NOMO-1 treated with DMSO at 0.1 percent for 48 hours (cell line): Measurements from ENCODE around the gene LSM3.
A peak's percentile ranks its signal among the peaks of the same experiment; 100 is the strongest.

ENCODE experiments used
- DNase-seq: peaks from one replicate; lab custom pipeline; 2025; ENCODE audit not compliant: unreplicated experiment; lab: John Stamatoyannopoulos, UW

Gene LSM3

DNA sequence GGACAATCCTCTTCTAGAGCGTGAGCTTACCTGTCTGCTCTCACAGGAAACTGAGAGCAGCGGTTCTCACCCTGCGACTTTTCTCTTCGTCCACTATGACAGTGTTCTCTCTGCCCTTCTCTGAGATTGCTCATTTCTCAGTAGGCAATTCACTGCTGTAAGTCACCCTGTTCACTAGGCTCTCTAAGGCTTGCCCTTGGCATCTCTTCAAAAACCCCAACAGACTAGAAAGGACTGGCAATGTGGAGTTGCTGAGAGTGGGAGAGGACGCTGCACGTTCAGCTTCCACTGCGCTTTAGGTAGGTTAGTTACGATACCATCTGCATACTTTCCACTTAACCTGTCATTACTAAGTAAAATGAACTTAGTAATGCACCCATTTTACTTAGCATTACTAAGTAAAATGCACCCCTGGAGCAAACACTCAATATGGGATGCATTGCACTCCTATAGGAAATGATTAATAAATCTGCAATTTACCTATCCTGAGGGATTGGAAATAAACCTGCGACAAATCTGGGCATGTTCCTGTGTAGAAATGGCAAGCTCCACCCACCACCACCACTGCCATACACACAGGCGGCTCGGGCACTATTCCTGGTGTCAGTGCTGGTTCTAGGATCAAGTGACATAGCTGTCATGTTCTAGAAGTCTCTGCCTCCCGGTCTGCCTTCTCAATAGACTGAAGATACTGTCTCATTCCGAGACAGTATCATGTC is 21.6 kb upstream of the LSM3 start:
- DNase-seq: no peak

DNA sequence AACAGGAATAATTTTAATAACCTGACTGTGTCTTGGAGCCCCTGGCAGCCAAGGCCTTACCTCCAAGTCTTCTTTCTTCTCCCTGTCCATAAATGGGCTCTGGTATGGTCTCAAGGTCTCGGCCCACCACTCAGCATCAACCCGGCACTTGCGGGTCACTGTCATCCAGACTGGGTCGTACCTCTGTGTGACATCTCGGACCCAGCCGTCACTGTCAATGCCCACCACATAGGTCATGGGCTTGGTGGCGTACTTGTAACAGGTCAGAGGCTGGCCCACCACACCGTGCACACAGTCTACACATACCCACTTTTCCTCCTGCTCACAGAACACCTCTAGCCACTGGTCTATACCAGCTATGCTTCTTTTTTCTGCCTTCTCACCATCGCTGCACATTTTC is 20.7 kb upstream of the LSM3 start:
- no peak for DNase-seq

GRCh38 chr3:14158370-14158769 is 20.2 kb upstream of the LSM3 start:
- no peak for DNase-seq

GRCh38 chr3:14159426-14159825 is 19.2 kb upstream of the LSM3 start:
- no peak for DNase-seq

- DNase-seq: no peak
These were observed 17.3 kb upstream of the LSM3 start for GRCh38 chr3:14161282-14161681.

DNA sequence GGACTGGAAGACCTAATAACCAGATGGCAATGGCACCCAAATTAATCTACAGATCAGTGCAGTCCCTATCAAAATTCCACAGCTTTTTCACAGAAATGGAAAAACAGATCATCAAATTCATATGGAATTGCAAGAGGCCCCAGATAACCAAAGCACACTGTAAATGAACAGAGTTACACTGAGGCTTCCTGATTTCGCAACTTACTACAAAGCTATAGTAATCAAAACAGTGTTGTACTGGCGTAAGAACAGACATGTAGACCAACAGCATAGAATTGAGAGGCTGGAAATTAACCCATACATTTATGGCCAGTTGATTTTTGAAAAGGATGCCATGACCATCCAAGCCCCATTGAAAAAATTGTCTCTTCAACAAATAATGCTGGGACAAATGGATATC is 16.4 kb upstream of the LSM3 start:
- DNase-seq: peak; percentile 3

DNA sequence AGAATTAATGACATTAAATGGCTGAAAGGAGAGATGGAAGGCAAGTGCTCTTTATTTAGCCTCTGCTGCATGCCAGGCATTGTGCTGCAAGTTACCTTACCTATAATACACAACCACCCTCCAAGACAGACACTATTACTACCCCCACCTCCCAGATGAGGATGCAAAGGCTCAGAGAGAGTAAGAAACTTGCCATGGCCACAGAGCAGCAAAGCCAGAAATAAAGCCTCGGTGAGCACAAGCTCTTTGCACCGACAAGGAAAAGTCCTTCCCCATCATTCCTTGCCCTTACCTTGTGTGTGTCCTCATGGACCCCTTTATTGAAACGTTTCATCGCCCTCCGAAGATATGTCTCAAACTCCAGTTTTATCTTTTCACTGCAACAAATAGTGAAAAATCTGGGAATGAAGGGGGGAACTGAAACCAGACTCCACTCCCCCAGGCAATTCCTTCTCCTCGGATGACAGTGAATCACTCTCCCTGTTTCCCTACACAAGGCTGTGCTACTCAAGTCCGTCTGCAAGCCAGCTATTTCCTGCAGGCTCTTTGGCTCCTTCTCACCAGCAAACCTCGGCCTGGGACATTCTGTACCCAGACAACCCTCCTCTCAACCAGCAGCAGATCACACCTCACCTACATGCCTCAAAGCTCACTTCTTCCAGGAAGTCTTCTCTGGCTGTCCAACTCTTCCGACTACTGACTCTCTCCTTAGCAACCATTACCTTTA is 11.6 kb upstream of the LSM3 start:
- no peak for DNase-seq

DNA sequence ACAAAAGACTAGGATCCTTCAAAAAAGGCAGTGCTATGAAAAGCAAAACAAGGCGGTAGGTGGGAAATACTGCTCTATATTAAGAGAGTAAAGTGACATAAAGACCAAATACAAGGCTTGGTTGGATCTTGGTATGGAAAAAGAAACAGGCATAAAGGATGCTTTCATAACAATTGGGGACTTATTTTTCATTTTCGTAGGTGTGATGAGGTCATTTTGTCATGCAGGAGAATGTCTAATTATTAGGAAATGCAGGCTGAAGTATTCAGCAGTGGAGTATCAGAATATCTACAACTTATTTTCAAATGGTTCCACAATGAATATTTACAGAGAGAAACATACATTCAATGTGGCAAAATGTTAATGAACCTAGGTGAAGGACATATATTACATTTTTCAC is 9.2 kb upstream of the LSM3 start:
- DNase-seq: no peak

DNA sequence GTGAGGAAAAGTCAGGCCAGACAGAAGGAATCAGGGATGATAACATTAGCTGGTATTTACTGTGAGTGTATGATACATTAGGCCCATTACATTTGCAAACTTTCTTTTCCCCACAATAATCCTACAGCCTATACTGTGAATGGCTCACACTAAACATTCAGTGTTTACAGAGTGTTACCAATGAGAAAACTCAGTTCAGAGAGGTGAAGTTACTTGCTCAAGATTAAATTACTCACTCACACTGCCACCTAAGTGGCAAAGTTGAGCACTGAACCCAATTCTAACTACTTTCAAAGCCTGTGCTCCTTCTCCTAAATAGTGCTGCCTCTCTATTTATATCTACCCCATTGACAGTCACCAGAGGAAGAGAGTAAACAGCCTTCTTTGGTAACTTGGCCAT is 8.7 kb upstream of the LSM3 start:
- no peak for DNase-seq

- no peak for DNase-seq
These were observed 8.0 kb upstream of the LSM3 start for GRCh38 chr3:14170531-14171159.

- DNase-seq: no peak
These were observed 6.1 kb upstream of the LSM3 start for GRCh38 chr3:14172496-14172895.

DNA sequence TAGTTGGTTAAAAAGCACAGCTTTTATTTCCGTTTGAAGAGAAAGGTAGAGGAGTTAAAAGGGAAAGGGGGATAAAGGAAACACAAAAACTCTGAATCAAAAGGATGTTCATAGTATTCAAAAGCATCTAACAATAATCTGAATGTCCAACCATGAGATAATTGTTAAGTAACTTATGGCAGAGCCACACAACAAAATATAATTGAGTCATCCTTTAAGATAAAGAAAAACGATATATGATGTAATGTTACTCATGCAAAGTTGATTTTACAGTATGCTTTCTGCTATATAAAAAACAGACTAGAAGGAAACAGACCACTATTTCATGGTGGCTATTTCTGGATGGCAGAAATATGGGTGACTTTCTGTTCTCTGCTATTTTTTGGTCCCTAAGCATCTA is 4.1 kb upstream of the LSM3 start:
- DNase-seq: no peak

DNA sequence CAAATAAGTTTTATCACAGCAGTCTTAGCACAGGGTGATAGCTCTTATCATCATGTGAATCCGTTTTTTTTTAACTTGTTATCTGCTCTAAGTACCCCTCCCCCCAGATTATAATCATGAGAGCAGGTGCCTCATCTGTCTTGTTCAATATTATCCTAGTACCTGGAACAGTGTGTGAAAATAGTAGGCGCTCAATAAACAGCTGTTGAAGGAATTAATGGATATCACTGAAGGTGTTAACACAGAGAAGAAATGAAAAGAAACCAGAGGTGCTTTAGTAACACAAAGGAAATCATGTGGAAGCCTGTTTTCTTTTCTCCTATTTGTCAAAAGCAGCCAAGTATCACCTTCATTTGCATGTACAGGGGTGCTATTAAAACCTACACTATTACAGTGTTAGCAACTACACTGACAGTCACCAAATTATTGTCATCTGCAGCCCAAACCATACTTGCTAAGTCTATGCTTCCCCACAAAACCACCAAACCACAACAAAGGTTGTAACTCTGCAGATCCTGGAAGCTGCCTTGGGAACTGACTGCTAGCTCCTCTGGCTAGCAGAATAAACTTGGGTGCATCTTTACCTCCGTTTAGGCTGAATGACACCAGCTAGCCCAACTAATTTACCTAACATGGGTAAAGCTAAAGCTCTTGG is 3.1 kb upstream of the LSM3 start:
- DNase-seq: peak; percentile 50

DNA sequence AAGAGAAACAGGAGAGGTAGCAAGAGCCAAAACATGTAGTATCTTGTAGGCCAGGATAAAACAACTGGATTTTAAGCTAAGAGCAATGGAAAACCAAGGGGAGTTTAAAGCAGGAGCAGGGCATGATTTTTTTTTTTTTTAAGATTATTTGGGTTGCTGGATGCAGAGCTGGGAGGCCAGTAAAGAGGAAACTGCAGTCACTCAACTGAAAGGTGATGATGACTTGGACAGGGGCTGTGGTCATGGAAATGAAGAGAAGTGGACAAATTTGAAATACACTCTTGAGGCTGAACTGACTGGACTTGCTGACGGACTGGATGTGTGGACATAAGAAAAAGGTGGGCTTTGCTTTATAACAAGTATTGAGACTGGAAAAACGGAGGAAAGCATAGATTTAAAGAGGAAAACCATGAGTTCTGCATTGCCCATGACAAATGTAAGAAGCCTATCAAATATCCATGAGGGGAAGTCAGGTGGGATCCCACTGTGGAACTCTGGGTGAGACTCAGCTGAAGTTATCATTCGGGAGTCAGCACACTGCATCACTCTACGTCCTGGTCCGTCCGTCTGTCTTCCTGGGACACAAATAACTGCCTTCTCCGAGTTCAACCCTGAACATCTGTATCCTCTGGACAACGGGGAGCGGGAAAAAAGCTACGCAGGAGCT is 904 bp upstream of the LSM3 start:
- peak; percentile 30 for DNase-seq

GRCh38 chr3:14179114-14179465 is 473 bp downstream of the LSM3 start:
- DNase-seq: no peak

DNA sequence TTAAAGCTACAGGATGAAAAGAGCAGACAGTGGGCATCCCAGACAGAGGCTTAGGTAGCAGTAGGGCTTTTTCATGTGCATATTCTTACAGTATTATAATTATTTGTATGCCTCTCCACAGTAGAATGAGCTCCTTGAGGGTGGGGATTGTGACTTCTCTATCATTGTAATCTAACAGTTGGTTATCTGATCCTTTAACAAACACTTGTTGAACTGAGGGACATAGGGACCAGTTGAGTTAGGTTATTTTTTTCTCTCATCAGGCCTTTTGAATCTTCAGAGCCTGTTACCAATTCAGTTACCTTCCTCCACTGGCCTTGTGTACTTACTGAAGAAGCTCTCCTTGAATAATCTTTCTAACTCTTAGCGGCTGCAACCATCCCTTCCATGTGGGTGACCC is 1.2 kb downstream of the LSM3 start:
- no peak for DNase-seq

DNA sequence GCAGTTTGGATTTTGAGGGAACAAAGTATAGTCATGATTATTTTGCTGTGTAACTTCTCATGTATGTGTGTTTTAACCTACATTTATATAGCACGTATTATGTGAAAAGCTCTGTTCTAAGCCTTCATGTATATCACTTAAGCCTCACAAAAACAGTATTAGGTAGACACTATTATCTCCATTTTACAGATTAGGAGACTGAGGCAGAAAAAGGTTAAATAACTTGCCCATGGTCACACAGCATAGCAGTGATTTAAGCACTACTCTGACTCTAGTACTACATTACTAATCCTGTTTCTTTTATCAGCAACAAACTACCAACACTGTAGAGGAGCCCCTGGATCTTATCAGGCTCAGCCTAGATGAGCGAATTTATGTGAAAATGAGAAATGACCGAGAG is 2.6 kb downstream of the LSM3 start:
- DNase-seq: no peak

- no peak for DNase-seq
These were observed 4.5 kb downstream of the LSM3 start for GRCh38 chr3:14183015-14183577.

DNA sequence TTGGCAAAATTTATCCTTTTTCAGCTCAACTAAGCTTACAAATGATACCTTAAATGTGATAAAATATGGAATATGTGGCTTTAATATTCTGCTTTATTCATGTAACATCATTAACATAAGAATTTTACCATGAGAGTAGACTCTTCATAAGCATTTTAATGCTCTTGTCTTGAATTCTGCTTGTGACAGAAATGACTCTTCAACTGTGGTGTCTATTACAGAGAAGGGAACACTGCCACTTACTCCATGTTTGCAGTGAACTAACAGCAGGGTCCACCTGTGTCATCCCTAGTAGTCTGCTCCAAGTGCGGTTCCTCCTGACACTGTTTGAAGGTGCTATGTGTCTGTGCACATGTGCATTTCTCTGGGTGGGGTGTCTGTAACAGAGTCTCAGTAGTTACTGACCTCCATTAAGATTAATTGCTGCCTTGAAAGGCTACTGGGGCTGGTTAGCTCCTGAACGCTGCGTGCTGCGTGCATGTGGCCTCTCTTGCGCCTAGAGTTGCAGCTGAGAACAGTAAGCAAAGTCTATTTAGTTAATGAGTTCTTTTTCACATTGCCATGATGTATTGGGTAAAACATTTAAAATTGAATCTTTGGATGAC is 8.3 kb downstream of the LSM3 start:
- DNase-seq: no peak

- DNase-seq: no peak
These were observed 9.6 kb downstream of the LSM3 start for GRCh38 chr3:14188041-14188754.
